Measurements from ENCODE around the gene PFKL.

Gene PFKL

DNA sequence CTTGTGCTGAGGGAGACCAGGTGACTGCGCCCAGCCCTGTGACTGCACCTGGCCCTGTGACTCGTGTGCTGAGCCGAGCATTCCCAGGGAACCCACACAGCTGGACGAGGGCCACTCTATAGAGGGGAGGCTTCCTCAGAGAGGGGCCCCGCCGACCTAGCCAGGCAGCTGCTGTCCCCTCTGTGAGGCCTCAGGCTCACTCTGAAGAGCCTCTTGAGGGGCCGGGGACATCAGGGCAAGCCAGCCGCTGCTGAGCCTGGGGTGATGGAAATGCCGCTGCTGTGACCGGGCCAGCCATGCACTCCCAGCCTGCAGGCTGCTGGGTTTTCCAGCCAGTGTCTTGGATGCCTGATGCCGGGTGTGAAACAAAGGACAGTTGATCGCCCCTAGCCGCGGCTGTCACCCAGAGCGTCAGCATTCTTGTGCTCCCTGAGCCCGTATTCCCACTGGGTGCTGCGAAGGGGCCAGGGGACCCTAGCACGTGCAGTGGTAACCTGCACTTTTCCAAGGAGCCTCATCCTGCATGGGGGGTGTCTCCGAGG lies 17.5 kb downstream of the PFKL start:
- TF ChIP-seq ZBTB7A (IDR thresholded peaks at IDR 0.05; ENCODE audit: low read depth) = no peak
- TF ChIP-seq, protein P1, sequence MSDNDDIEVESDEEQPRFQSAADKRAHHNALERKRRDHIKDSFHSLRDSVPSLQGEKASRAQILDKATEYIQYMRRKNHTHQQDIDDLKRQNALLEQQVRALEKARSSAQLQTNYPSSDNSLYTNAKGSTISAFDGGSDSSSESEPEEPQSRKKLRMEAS (IDR thresholded peaks at IDR 0.05) = no peak
- TF ChIP-seq, protein P2, sequence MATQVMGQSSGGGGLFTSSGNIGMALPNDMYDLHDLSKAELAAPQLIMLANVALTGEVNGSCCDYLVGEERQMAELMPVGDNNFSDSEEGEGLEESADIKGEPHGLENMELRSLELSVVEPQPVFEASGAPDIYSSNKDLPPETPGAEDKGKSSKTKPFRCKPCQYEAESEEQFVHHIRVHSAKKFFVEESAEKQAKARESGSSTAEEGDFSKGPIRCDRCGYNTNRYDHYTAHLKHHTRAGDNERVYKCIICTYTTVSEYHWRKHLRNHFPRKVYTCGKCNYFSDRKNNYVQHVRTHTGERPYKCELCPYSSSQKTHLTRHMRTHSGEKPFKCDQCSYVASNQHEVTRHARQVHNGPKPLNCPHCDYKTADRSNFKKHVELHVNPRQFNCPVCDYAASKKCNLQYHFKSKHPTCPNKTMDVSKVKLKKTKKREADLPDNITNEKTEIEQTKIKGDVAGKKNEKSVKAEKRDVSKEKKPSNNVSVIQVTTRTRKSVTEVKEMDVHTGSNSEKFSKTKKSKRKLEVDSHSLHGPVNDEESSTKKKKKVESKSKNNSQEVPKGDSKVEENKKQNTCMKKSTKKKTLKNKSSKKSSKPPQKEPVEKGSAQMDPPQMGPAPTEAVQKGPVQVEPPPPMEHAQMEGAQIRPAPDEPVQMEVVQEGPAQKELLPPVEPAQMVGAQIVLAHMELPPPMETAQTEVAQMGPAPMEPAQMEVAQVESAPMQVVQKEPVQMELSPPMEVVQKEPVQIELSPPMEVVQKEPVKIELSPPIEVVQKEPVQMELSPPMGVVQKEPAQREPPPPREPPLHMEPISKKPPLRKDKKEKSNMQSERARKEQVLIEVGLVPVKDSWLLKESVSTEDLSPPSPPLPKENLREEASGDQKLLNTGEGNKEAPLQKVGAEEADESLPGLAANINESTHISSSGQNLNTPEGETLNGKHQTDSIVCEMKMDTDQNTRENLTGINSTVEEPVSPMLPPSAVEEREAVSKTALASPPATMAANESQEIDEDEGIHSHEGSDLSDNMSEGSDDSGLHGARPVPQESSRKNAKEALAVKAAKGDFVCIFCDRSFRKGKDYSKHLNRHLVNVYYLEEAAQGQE (IDR thresholded peaks at IDR 0.05; ENCODE audit: low read depth) = no peak
- no peak for TF ChIP-seq FOXM1 (IDR thresholded peaks at IDR 0.05; ENCODE audit: borderline replicate concordance, low read depth)
- no peak for TF ChIP-seq NFIC (IDR thresholded peaks at IDR 0.05)
- TF ChIP-seq EP300 (IDR thresholded peaks at IDR 0.05; ENCODE audit: borderline replicate concordance) = no peak
- no peak for TF ChIP-seq TEAD4 (IDR thresholded peaks at IDR 0.05)
- no peak for TF ChIP-seq RAD21 (IDR thresholded peaks at IDR 0.05; ENCODE audit: low read depth)
- TF ChIP-seq CREB1 (IDR thresholded peaks at IDR 0.05; ENCODE audit: low read depth) = no peak
- TF ChIP-seq TAF1 (IDR thresholded peaks at IDR 0.05; ENCODE audit: low read depth) = no peak
- TF ChIP-seq, protein P3, sequence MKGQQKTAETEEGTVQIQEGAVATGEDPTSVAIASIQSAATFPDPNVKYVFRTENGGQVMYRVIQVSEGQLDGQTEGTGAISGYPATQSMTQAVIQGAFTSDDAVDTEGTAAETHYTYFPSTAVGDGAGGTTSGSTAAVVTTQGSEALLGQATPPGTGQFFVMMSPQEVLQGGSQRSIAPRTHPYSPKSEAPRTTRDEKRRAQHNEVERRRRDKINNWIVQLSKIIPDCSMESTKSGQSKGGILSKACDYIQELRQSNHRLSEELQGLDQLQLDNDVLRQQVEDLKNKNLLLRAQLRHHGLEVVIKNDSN (IDR thresholded peaks at IDR 0.05) = no peak
- TF ChIP-seq EGR1 (IDR thresholded peaks at IDR 0.05) = no peak
- TF ChIP-seq TCF12 (IDR thresholded peaks at IDR 0.05; ENCODE audit: low read depth) = no peak
- TF ChIP-seq CEBPB (IDR thresholded peaks at IDR 0.05) = no peak
- TF ChIP-seq YY1 (IDR thresholded peaks at IDR 0.05; ENCODE audit: low read depth) = no peak

DNA sequence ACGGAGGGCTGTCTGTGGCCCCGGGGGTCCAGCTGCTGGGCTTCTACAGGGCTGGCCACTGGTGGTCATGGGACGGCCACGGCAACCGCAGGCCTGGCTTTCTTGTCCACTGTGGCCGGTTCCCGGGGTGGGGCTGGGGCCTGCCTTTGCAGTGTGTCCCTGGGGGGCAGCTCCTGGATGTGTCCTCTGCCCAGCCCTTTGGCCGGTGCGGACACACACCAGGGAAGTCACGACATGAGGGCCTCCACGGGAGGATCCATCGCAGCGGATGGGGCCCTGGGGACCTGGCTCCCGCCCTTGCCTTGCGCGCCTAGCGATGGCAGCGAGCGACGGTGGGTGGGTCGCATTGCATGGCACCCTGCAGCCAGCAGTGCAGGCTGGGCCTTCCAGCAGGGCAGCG lies 18.0 kb downstream of the PFKL start:
- TF ChIP-seq CREB1 (IDR thresholded peaks at IDR 0.05; ENCODE audit: low read depth) (no peak), TAF1 (IDR thresholded peaks at IDR 0.05; ENCODE audit: low read depth) (no peak), CEBPB (IDR thresholded peaks at IDR 0.05) (no peak), FOXM1 (IDR thresholded peaks at IDR 0.05; ENCODE audit: borderline replicate concordance, low read depth) (no peak), NFIC (IDR thresholded peaks at IDR 0.05) (no peak), TCF12 (IDR thresholded peaks at IDR 0.05; ENCODE audit: low read depth) (no peak), TEAD4 (IDR thresholded peaks at IDR 0.05) (no peak), ZBTB7A (IDR thresholded peaks at IDR 0.05; ENCODE audit: low read depth) (no peak), EGR1 (IDR thresholded peaks at IDR 0.05) (no peak), RAD21 (IDR thresholded peaks at IDR 0.05; ENCODE audit: low read depth) (no peak), EP300 (IDR thresholded peaks at IDR 0.05; ENCODE audit: borderline replicate concordance) (no peak)
- TF ChIP-seq, protein P1 (IDR thresholded peaks at IDR 0.05) = no peak

DNA sequence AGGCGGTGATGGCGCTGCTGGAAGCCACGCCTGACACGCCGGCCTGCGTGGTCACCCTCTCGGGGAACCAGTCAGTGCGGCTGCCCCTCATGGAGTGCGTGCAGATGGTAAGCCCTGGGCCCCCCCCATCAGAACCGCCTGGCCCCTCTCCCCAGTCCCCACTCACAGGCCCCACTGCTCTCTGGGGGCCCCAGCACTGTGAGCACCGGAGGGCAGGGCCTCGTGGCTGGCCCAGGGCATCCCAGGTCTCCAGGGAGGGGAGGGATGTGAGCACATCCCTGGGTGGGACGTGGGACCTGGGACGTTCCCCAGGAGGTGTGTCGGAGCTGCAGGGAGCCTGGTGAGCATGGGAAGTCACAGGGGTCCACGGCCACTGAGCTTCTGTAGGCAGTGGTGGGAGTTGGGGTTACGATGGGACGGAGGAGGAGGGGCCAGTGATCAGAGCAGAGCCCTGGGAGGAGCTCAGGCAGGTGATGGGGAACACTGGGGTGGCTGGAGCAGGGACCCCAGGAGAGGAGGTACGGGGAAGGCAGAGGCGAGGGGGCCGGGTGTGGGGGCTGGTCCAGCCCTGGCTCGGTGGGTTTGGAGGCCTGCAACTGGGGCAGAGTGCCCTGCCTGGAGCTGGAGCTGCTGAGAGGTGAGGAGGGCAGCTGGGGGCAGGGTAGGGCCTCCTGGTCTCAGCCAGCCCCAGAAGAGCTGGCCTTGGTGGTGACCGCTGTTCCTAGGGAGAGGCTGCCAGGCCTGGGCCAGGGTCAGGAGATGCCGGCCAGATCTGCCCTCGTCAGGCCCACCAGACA lies 18.8 kb downstream of the PFKL start:
- TF ChIP-seq TAF1 (IDR thresholded peaks at IDR 0.05; ENCODE audit: low read depth) = no peak
- TF ChIP-seq YY1 (IDR thresholded peaks at IDR 0.05; ENCODE audit: low read depth) = no peak
- TF ChIP-seq CREB1 (IDR thresholded peaks at IDR 0.05; ENCODE audit: low read depth) = no peak
- TF ChIP-seq, protein P3 (IDR thresholded peaks at IDR 0.05) = no peak
- TF ChIP-seq, protein P1 (IDR thresholded peaks at IDR 0.05) = no peak
- no peak for TF ChIP-seq TEAD4 (IDR thresholded peaks at IDR 0.05)
- TF ChIP-seq CEBPB (IDR thresholded peaks at IDR 0.05) = no peak
- TF ChIP-seq FOXM1 (IDR thresholded peaks at IDR 0.05; ENCODE audit: borderline replicate concordance, low read depth) = no peak
- TF ChIP-seq EGR1 (IDR thresholded peaks at IDR 0.05) = no peak
- no peak for TF ChIP-seq NFIC (IDR thresholded peaks at IDR 0.05)
- no peak for TF ChIP-seq EP300 (IDR thresholded peaks at IDR 0.05; ENCODE audit: borderline replicate concordance)
- TF ChIP-seq, protein P2 (IDR thresholded peaks at IDR 0.05; ENCODE audit: low read depth) = no peak
- TF ChIP-seq TCF12 (IDR thresholded peaks at IDR 0.05; ENCODE audit: low read depth) = no peak

DNA sequence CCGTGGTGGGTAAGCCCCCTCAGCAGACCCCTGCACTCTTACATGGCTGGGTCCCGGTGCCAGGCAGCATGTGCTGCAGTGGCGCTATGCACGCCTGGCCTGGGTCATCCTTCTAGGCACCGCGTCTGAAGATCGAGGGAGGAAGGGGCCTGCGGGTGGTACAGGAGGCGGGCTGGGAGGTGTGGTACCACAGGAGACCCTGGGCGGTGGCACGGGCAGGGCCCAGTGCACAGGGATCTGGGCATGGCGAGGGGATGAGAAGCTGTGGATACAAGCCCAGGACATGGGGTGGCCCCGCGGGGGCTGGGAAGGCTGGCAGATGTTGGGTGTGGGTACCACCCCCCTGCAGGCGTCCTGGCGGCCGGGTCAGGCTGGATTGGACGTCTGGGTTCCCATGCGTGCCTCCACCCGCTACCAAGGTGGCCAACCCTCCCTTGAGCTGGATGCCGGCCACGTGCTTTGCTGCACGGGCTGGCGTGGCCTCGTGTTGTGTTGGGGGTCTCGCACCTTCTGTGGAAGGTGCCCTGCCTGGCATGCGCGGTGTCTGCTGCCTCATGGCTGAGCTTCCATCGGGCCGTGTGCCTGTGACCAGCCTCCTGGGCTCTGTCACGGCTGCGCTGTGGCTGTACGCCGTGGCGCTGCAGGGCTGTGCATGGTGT lies 19.7 kb downstream of the PFKL start:
- no peak for TF ChIP-seq RAD21 (IDR thresholded peaks at IDR 0.05; ENCODE audit: low read depth)
- TF ChIP-seq, protein P1 (IDR thresholded peaks at IDR 0.05) = no peak
- TF ChIP-seq ZBTB7A (IDR thresholded peaks at IDR 0.05; ENCODE audit: low read depth) = no peak
- TF ChIP-seq CEBPB (IDR thresholded peaks at IDR 0.05) = no peak
